Caco-2 (cell line): ENCODE measurements around the gene MEPE. TPM values are rescaled to one million over a fixed set of nuclear protein-coding genes. Genes with fewer than 3 reads are reported as not detected.

Source experiments
- BruUV-seq: library from RNA; stranded (reverse); fragments of 400-500 nt; replicated peaks from 2 replicates; lab custom pipeline; 2021; lab: Mats Ljungman, UMichigan
- CTCF ChIA-PET: fragments of 300-600 bp; sonication (Branson Sonifier 250); formaldehyde crosslinking; loops from one replicate; lab custom pipeline; 2022; ENCODE audit warnings: antibody characterized with exemption; lab: Charles Lee
- POLR2A ChIA-PET: fragments of 300-600 bp; sonication (Branson Sonifier 250); formaldehyde crosslinking; loops from one replicate; lab custom pipeline; 2022; ENCODE audit warnings: antibody characterized with exemption; lab: Charles Lee
- DNase-seq, 2 experiments: peaks; one replicate each; pipeline versions ENCODE4 v3.0.0 to v3.0.0-alpha.2; 2020 to 2022
- H3K27me3 ChIP-seq: replicated peaks from 2 replicates; pipeline ENCODE4 v1.6.0; 2011; ENCODE audit warnings: low read length; ENCODE audit not compliant: control insufficient read depth, insufficient read depth
- H3K36me3 ChIP-seq: 2 replicates; pipeline ENCODE4 v1.5.1; 2011; ENCODE audit warnings: low read length; ENCODE audit not compliant: control insufficient read depth, insufficient read depth
- H3K4me1 ChIP-seq: fragments of 250-450 bp; sonication (Bioruptor Pico); 2 replicates; pipeline ENCODE4 v1.5.1; 2020; ENCODE audit warnings: mild to moderate bottlenecking
- H3K4me3 ChIP-seq: 2 replicates; pipeline ENCODE4 v1.5.1; 2011; ENCODE audit warnings: low read depth, mild to moderate bottlenecking, control low read depth, low read length
- H3K9me3 ChIP-seq: fragments of 250-450 bp; sonication (Bioruptor Pico); 2 replicates; pipeline ENCODE4 v1.5.1; 2020; ENCODE audit warnings: mild to moderate bottlenecking, moderate library complexity
- H3K27ac Mint-ChIP-seq: one replicate; pipeline ENCODE4 v1.8.0; 2022; ENCODE audit warnings: mixed read lengths; ENCODE audit not compliant: unreplicated experiment
- H3K27me3 Mint-ChIP-seq: one replicate; pipeline ENCODE4 v1.8.0; 2022; ENCODE audit warnings: mixed read lengths; ENCODE audit not compliant: insufficient read depth, unreplicated experiment
- H3K36me3 Mint-ChIP-seq: one replicate; pipeline ENCODE4 v1.8.0; 2022; ENCODE audit warnings: mild to moderate bottlenecking, mixed read lengths; ENCODE audit not compliant: insufficient read depth, unreplicated experiment
- H3K4me1 Mint-ChIP-seq: one replicate; pipeline ENCODE4 v1.8.0; 2022; ENCODE audit warnings: low read depth, mixed read lengths; ENCODE audit not compliant: unreplicated experiment
- H3K4me3 Mint-ChIP-seq: one replicate; pipeline ENCODE4 v1.8.0; 2022; ENCODE audit warnings: mild to moderate bottlenecking, moderate library complexity, mixed read lengths; ENCODE audit not compliant: unreplicated experiment
- H3K9me3 Mint-ChIP-seq: one replicate; pipeline ENCODE4 v1.8.0; 2022; ENCODE audit warnings: mixed read lengths; ENCODE audit not compliant: unreplicated experiment
- CTCF ChIP-seq, 2 experiments: fragments of 200-600 bp in 1 of 2; IDR thresholded peaks; 1 replicate in 1 of 2; 2 replicates in 1 of 2; pipeline versions ENCODE4 v1.5.1 to v1.8.0; 2011 to 2022; ENCODE audit warnings: antibody characterized with exemption in 1 of 2, control low read depth in 1 of 2, inconsistent platforms in 1 of 2, low read depth in 1 of 2, low read length in 1 of 2, mild to moderate bottlenecking in 1 of 2, moderate library complexity in 1 of 2; ENCODE audit not compliant: insufficient read depth in 1 of 2, severe bottlenecking in 1 of 2, unreplicated experiment in 1 of 2
- intact Hi-C: fragments of 100-400 bp; cut with micrococcal nuclease; formaldehyde crosslinking; loops from one replicate; pipeline ENCODE4 v1.10.0; 2022; ENCODE audit not compliant: unreplicated experiment
- total RNA-seq: library from RNA; stranded (reverse); gene quantifications from 2 replicates; pipeline ENCODE4 v1.2.3, GENCODE V29; 2022

MEPE gene
- total RNA-seq, 1 experiment from 2014 or later = not detected

- no TSS peak for BruUV-seq
- H3K27me3 ChIP-seq = no peaks in the 10 kb centered on the region
- no peak overlapping the region for H3K27ac Mint-ChIP-seq
- ChIA-PET CTCF (no interaction called here), POLR2A (no interaction called here)
- no peak overlapping the region for H3K4me3 ChIP-seq
- no peaks in the 10 kb centered on the region for H3K9me3 ChIP-seq
- DNase-seq = no peak
- TF ChIP-seq CTCF (IDR thresholded peaks at IDR 0.05; ENCODE audit: insufficient read depth in 1 of 2, low read depth in 1 of 2, low read length in 1 of 2, severe bottlenecking in 1 of 2, unreplicated experiment in 1 of 2) = no peak
- H3K27me3 Mint-ChIP-seq = no peaks in the 10 kb centered on the region
- peaks cover 9% of the 10 kb centered on the region for H3K4me1 Mint-ChIP-seq
- no peaks in the 10 kb centered on the region for H3K36me3 ChIP-seq
- H3K4me3 Mint-ChIP-seq = no peak overlapping the region
- H3K9me3 Mint-ChIP-seq = peaks cover 10% of the 10 kb centered on the region
- H3K36me3 Mint-ChIP-seq = no peaks in the 10 kb centered on the region
- no peaks in the 10 kb centered on the region for H3K4me1 ChIP-seq
- intact Hi-C loops = no loop called here
Measured at GRCh38 chr4:87857789-87858188, 25.0 kb downstream of the MEPE start.

DNA sequence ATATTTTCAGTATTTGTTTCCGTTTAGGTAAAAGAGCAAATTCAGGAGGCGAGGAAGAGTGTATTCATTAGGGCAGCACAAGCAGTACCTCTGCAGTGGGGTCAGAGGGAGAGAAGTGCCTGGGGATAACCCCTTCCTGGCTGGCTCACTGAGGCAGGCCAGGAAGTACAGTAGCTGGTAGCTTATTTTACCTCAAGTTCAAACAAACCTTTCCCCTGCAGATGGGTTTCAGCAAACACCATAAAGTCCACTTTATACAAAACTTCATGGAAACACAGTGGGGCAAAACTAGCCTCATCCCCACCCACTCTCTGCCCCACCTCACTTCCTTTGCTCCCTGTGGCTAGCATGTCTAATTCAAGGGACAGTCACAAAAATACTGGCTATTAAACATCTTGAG, 29.5 kb downstream of the MEPE start:
- no peaks in the 10 kb centered on the region for H3K27me3 ChIP-seq
- peaks cover 11% of the 10 kb centered on the region for H3K4me1 Mint-ChIP-seq
- intact Hi-C loops = no loop called here
- H3K4me3 Mint-ChIP-seq = no peak overlapping the region
- H3K27ac Mint-ChIP-seq = no peak overlapping the region
- H3K36me3 Mint-ChIP-seq = peaks cover 14% of the 10 kb centered on the region
- no peak overlapping the region for H3K4me3 ChIP-seq
- H3K36me3 ChIP-seq = no peaks in the 10 kb centered on the region
- TF ChIP-seq CTCF (IDR thresholded peaks at IDR 0.05; ENCODE audit: insufficient read depth in 1 of 2, low read depth in 1 of 2, low read length in 1 of 2, severe bottlenecking in 1 of 2, unreplicated experiment in 1 of 2) = no peak
- CTCF ChIA-PET = no interaction called here
- H3K9me3 ChIP-seq = peaks cover 23% of the 10 kb centered on the region
- no peaks in the 10 kb centered on the region for H3K27me3 Mint-ChIP-seq
- peaks cover 24% of the 10 kb centered on the region for H3K4me1 ChIP-seq
- no TSS peak for BruUV-seq
- H3K9me3 Mint-ChIP-seq = peaks cover 25% of the 10 kb centered on the region
- DNase-seq = no peak
- POLR2A ChIA-PET = no interaction called here

GRCh38 chr4:87863486-87863885, 30.7 kb downstream of the MEPE start:
- Histone ChIP-seq H3K4me1 (peaks cover 28% of the 10 kb centered on the region), H3K36me3 (no peaks in the 10 kb centered on the region), H3K27me3 (no peaks in the 10 kb centered on the region), H3K4me3 (no peak overlapping the region), H3K9me3 (peaks cover 36% of the 10 kb centered on the region)
- Mint-ChIP-seq H3K27ac (no peak overlapping the region), H3K9me3 (peaks cover 34% of the 10 kb centered on the region), H3K4me3 (no peak overlapping the region), H3K36me3 (peaks cover 14% of the 10 kb centered on the region), H3K27me3 (no peaks in the 10 kb centered on the region), H3K4me1 (peaks cover 20% of the 10 kb centered on the region)
- ChIA-PET POLR2A (no interaction called here), CTCF (interaction anchor here (1.5 kb wide), 1 partner anchor 110 kb away, joined by 4 read pairs; no protein-coding TSS in a partner anchor)
- intact Hi-C loops = no loop called here
- no TSS peak for BruUV-seq
- no peak for DNase-seq
- TF ChIP-seq CTCF (IDR thresholded peaks at IDR 0.05; ENCODE audit: insufficient read depth in 1 of 2, low read depth in 1 of 2, low read length in 1 of 2, severe bottlenecking in 1 of 2, unreplicated experiment in 1 of 2) = no peak
